Measurements from ENCODE around the gene RNF26. TPM values are rescaled to one million over a fixed set of nuclear protein-coding genes. Genes with fewer than 3 reads are reported as not detected.
"Not testable (repeated sequence)": the region's sequence is repeated elsewhere in the genome, so short reads cannot be mapped to it uniquely, and the experiment has no call there.

The RNF26 gene
- total RNA-seq, 1 donor from 2014 or later, result 34.3 TPM

DNA sequence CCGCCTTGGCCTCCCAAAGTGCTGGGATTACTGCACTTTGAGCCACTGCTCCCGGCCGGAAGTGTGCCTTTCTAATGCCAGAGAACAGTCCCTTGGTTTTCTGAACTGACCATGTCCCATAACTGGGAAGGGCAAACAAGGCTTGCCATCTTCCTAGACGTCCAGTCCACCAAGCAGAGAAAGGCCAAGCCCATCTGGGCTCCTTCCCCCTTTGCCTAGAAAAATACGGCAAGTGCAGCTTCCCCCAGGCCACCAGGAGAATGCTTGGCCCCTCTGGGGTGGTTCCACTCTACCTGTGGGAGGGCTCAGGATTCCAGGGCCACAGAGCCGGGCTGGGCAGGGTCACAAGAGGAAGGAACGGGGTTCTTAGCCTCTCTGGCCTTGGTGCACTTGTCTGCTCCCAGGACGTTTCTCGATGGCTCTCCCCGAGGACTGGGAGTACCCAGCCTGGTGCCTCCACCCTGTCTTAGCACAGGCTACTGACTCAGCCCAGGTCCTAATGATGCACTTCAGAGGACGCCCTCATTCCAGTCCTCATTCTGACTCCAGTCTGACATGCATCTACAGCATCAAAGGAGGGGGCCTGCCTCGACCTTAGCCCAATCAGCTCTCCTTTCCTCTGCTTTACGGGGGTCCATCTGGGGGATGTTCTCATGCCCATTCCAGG is 46.0 kb downstream of the RNF26 start:
- intact Hi-C loops (cut with micrococcal nuclease), result loop anchor here (2.0 kb wide), 1 partner anchor 173 kb away; the partner anchor contains the start of gene CBL

- intact Hi-C loops (cut with micrococcal nuclease), result loop anchor here (1.0 to 2.0 kb wide), 4 partner anchors 17 to 174 kb away; partner anchors contain the start of genes CBL and RNF26
Observed at GRCh38 chr11:119380827-119381180, 46.5 kb downstream of the RNF26 start.

- intact Hi-C loops (cut with micrococcal nuclease), result loop anchor here (1.0 to 2.0 kb wide), 4 partner anchors 17 to 175 kb away; partner anchors contain the start of genes CBL and RNF26
Observed at GRCh38 chr11:119381181-119381988, 47.1 kb downstream of the RNF26 start, which contains the start of gene USP2. TSS of gene USP2 (minus strand) at chr11:119381690. CDS start at chr11:119373480, 8,210 bp downstream.

- intact Hi-C loops (cut with micrococcal nuclease), result no loop called here
Observed at GRCh38 chr11:119382101-119382500, 47.8 kb downstream of the RNF26 start.

DNA sequence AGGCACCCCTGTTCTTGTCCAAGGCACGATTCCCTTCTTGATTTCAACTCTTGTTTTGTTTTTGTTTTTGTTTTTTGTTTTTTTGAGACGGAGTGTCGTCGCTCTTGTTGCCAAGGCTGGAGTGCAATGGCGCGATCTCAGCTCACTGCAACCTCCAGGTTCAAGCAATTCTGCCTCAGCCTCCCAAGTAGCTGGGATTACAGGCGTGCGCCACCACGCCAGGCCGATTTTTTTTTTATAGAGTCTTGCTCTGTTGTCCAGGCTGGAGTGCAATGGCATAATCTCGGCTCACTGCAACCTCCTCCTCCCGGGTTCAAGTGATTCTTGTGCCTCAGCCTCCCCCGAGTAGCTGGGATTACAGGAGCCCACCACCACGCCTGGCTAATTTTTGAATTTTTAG is 48.2 kb downstream of the RNF26 start:
- intact Hi-C loops (cut with micrococcal nuclease), result not testable (repeated sequence)

GRCh38 chr11:119384332-119384731 is 50.0 kb downstream of the RNF26 start:
- intact Hi-C loops (cut with micrococcal nuclease), result no loop called here

Other genes starting within 250 kb of the RNF26 start
- 35.7 and 36.0 TPM in 2 replicates for gene HMBS, start 249.6 kb upstream of the RNF26 start, total RNA-seq
- 68.0 and 71.5 TPM in 2 replicates for gene DPAGT1, start 232.7 kb upstream of the RNF26 start, total RNA-seq
- gene C2CD2L, start 227.2 kb upstream of the RNF26 start, total RNA-seq, result 28.4 and 29.9 TPM in 2 replicates
- 39.6 and 44.2 TPM in 2 replicates for gene HINFP, start 212.9 kb upstream of the RNF26 start, total RNA-seq
- 0.07 and 0.48 TPM in 2 replicates for gene ABCG4, start 185.5 kb upstream of the RNF26 start, total RNA-seq
- gene NLRX1, start 165.8 kb upstream of the RNF26 start, total RNA-seq, result 23.7 TPM in 2 replicates
- gene NHERF4, start 149.1 kb upstream of the RNF26 start, total RNA-seq, result 0.14 and 0.23 TPM in 2 replicates
- gene CBL, start 128.2 kb upstream of the RNF26 start, total RNA-seq, result 41.1 and 43.4 TPM in 2 replicates
- 2.0 and 2.5 TPM in 2 replicates for gene MCAM, start 17.4 kb upstream of the RNF26 start, total RNA-seq
- not detected in 2 replicates for gene C1QTNF5, start 6.4 kb downstream of the RNF26 start, total RNA-seq
- not detected in 2 replicates for gene MFRP, start 12.2 kb downstream of the RNF26 start, total RNA-seq
- gene USP2, start 47.2 kb downstream of the RNF26 start, total RNA-seq, result 0.41 and 0.57 TPM in 2 replicates
- gene THY1, start 88.6 kb downstream of the RNF26 start, total RNA-seq, result 10.3 and 11.3 TPM in 2 replicates